K562 (cell line): ENCODE data around the gene PCYT1A. TPM values are rescaled to one million over a fixed set of nuclear protein-coding genes. Genes with fewer than 3 reads are reported as not detected.

Experiments
- ATAC-seq: fragments of 200-7000 bp; cut with Tn5 transposase; 3 replicates; pipeline ENCODE4 v1.9.1; 2020; ENCODE audit warnings: moderate library complexity
- BruUV-seq: library from RNA; stranded (reverse); fragments of 400-500 nt; replicated peaks from 2 replicates; lab custom pipeline; 2021; lab: Mats Ljungman, UMichigan
- CTCF ChIA-PET: fragments of 300-600 bp; formaldehyde crosslinking; extraction: SDS; loops from one replicate; lab custom pipeline; 2021; ENCODE audit warnings: low intra/inter-chr PET ratio; lab: Yijun Ruan, JAX
- POLR2A ChIA-PET: fragments of 300-600, 350-650 bp; sonication (Branson Sonifier 250); formaldehyde crosslinking; extraction: SDS; loops from one replicate; lab custom pipeline; 2021; ENCODE audit warnings: antibody characterized with exemption, inconsistent platforms; lab: Yijun Ruan, JAX
- DNase-seq, 4 experiments: peaks; one replicate each; pipeline versions ENCODE4 v3.0.0 to v3.0.0-alpha.2; 2011 to 2018; ENCODE audit warnings: low spot score in 3 of 4, mixed read lengths in 3 of 4; ENCODE audit errors: extremely low read depth in 1 of 4
- FAIRE-seq: peaks from 2 replicates; lab custom pipeline; 2011; peaks lifted over from hg19 to GRCh38; lab: Jason Lieb, UNC
- H2AFZ ChIP-seq: 2 replicates; pipeline ENCODE4 v1.6.0; 2011; ENCODE audit warnings: low read depth, low read length, control low read depth, inconsistent platforms
- H3K27ac ChIP-seq: fragments of 200-600 bp; 3 replicates; pipeline ENCODE4 v1.8.0; 2011; ENCODE audit warnings: low read depth, mild to moderate bottlenecking, control low read depth, inconsistent platforms, low read length, moderate library complexity, mixed read lengths; ENCODE audit errors: extremely low read depth
- H3K27me3 ChIP-seq, 2 experiments: fragments of 300-600 bp in 1 of 2; 2 replicates in 1 of 2; 3 replicates in 1 of 2; pipeline versions ENCODE4 v1.6.0 to v1.8.0; 2011; ENCODE audit warnings: inconsistent platforms in 2 of 2, low read length in 2 of 2, mild to moderate bottlenecking in 1 of 2, mixed read lengths in 1 of 2, moderate library complexity in 1 of 2; ENCODE audit not compliant: control insufficient read depth in 2 of 2, insufficient read depth in 2 of 2
- H3K36me3 ChIP-seq: fragments of 300-600 bp; 3 replicates; pipeline ENCODE4 v1.8.0; 2011; ENCODE audit warnings: mild to moderate bottlenecking, low read length, inconsistent platforms; ENCODE audit not compliant: control insufficient read depth, insufficient read depth
- H3K4me1 ChIP-seq, 2 experiments: fragments of 200-600 bp in 1 of 2; replicated peaks in 1 of 2; 2 replicates in 1 of 2; 3 replicates in 1 of 2; pipeline versions ENCODE4 v1.5.1 to v1.8.0; 2011; ENCODE audit warnings: inconsistent platforms in 2 of 2, low read length in 2 of 2, mild to moderate bottlenecking in 1 of 2, mixed read lengths in 1 of 2, moderate library complexity in 1 of 2; ENCODE audit not compliant: control insufficient read depth in 2 of 2, insufficient read depth in 2 of 2
- H3K4me2 ChIP-seq: 2 replicates; pipeline ENCODE4 v1.6.1; 2011; ENCODE audit warnings: low read length, control low read depth, inconsistent platforms, mixed read lengths; ENCODE audit not compliant: insufficient read depth
- H3K4me3 ChIP-seq: fragments of 200-600 bp; sonication (generic), shearing (Covaris generic); 2 replicates; pipeline ENCODE4 v1.5.1; 2016; ENCODE audit warnings: control low read depth, inconsistent platforms
- H3K79me2 ChIP-seq: fragments of 200-600 bp; 3 replicates; pipeline ENCODE4 v1.8.0; 2011; ENCODE audit warnings: low read length, inconsistent platforms; ENCODE audit not compliant: control insufficient read depth, insufficient read depth
- H3K9ac ChIP-seq, 2 experiments: 2 replicates each; pipeline versions ENCODE4 v1.6.0 to v1.6.1; 2011; ENCODE audit warnings: low read depth in 2 of 2, low read length in 2 of 2, control low read depth in 1 of 2, inconsistent platforms in 1 of 2, mild to moderate bottlenecking in 1 of 2, mixed read lengths in 1 of 2; ENCODE audit not compliant: insufficient read depth in 1 of 2
- H3K9me1 ChIP-seq: one replicate; pipeline ENCODE4 v1.6.0; 2011; ENCODE audit warnings: inconsistent platforms, mild to moderate bottlenecking, low read length, moderate library complexity; ENCODE audit not compliant: control insufficient read depth, insufficient read depth
- H3K9me3 ChIP-seq: replicated peaks from 2 replicates; pipeline ENCODE4 v1.5.1; 2011; ENCODE audit warnings: low read depth, low read length, inconsistent platforms; ENCODE audit not compliant: control insufficient read depth, insufficient read depth
- H4K20me1 ChIP-seq: replicated peaks from 2 replicates; pipeline ENCODE4 v1.6.1; 2011; ENCODE audit warnings: low read length, inconsistent platforms, mixed read lengths; ENCODE audit not compliant: control insufficient read depth, insufficient read depth
- BCOR ChIP-seq: fragments of 450-650 bp; IDR thresholded peaks from 2 replicates; pipeline ENCODE4 v1.6.1; 2016
- MEF2D ChIP-seq: conservative IDR thresholded peaks from 2 replicates; pipeline ENCODE4 v1.6.1; 2016; ENCODE audit warnings: low read depth, missing genetic modification characterization, missing compliant biosample characterization
- PRPF4 ChIP-seq: fragments of 200-400 bp; formaldehyde crosslinking; IDR thresholded peaks from one replicate; pipeline ENCODE4 v1.6.1; 2017; ENCODE audit warnings: low read length, low read depth, mild to moderate bottlenecking; ENCODE audit not compliant: insufficient read depth, poor library complexity, severe bottlenecking
- RBFOX2 ChIP-seq: fragments of 200-400 bp; formaldehyde crosslinking; IDR thresholded peaks from 2 replicates; pipeline ENCODE4 v1.6.1; 2017; ENCODE audit warnings: low read depth, mild to moderate bottlenecking, low read length, moderate library complexity
- RBM17 ChIP-seq: fragments of 200-400 bp; formaldehyde crosslinking; IDR thresholded peaks from 2 replicates; pipeline ENCODE4 v1.6.1; 2017; ENCODE audit warnings: low read depth, mild to moderate bottlenecking, low read length, borderline replicate concordance
- SIRT6 ChIP-seq: IDR thresholded peaks from one replicate; pipeline ENCODE4 v1.6.1; 2012; ENCODE audit warnings: low read depth, mild to moderate bottlenecking, control low read depth, inconsistent platforms, low read length, moderate library complexity
- SMARCA5 ChIP-seq: fragments of 450-650 bp; IDR thresholded peaks from 2 replicates; pipeline ENCODE4 v1.6.1; 2016
- SREBF1 ChIP-seq: fragments of 150-350 bp; IDR thresholded peaks from 2 replicates; pipeline ENCODE4 v1.6.1; 2014; ENCODE audit warnings: antibody characterized with exemption, low read depth, low read length, borderline replicate concordance
- TGIF2 ChIP-seq: sonication (generic); formaldehyde crosslinking; IDR thresholded peaks from 2 replicates; pipeline ENCODE4 v1.8.1; 2022; ENCODE audit warnings: mild to moderate bottlenecking, missing genetic modification reagents, moderate library complexity
- ZNF121 ChIP-seq: sonication (generic); formaldehyde crosslinking; conservative IDR thresholded peaks from 2 replicates; pipeline ENCODE4 v1.8.0; 2022; ENCODE audit warnings: missing genetic modification reagents
- ZNF23 ChIP-seq: fragments of 250-450 bp; sonication (Bioruptor Pico); IDR thresholded peaks from 2 replicates; pipeline ENCODE4 v1.4.0; 2020; ENCODE audit warnings: mild to moderate bottlenecking
- ZNF384 ChIP-seq: IDR thresholded peaks from 2 replicates; pipeline ENCODE4 v1.6.1; 2012; ENCODE audit warnings: low read depth, low read length, improper control_type of control experiment
- ZNF586 ChIP-seq: fragments of 450-650 bp; formaldehyde crosslinking; conservative IDR thresholded peaks from 2 replicates; pipeline ENCODE4 v1.4.0; 2020; ENCODE audit warnings: mild to moderate bottlenecking, moderate library complexity
- ZNF695 ChIP-seq: fragments of 450-650 bp; formaldehyde crosslinking; IDR thresholded peaks from 2 replicates; pipeline ENCODE4 v1.4.0; 2020; ENCODE audit warnings: mild to moderate bottlenecking, moderate library complexity
- ZNF785 ChIP-seq: fragments of 250-450 bp; sonication (Bioruptor Pico); IDR thresholded peaks from 2 replicates; pipeline ENCODE4 v1.4.0; 2020; ENCODE audit warnings: mild to moderate bottlenecking
- WGBS: fragments of 100-300 bp; shearing (Covaris generic); methylation state at CpG from one replicate; pipeline ENCODE4 v1.1.6; 2016; ENCODE audit warnings: low coverage, mixed read lengths; ENCODE audit not compliant: insufficient coverage; ENCODE audit errors: missing lambda C conversion rate; 5-methylcytosine and 5-hydroxymethylcytosine counted together
- in situ Hi-C: fragments of 300-500 bp; cut with MboI; formaldehyde crosslinking; loops from 4 replicates; pipeline ENCODE4 v1.15.0; 2018; ENCODE audit warnings: inconsistent platforms, mixed read lengths
- intact Hi-C: fragments of 100-400 bp; cut with micrococcal nuclease; formaldehyde crosslinking; loops from 2 replicates; pipeline ENCODE4 v1.14.2; 2022
- polyA plus RNA-seq, 8 experiments: library from polyadenylated mRNA; depleted of rRNA in 4 of 8; stranded (reverse) in 5 of 8; unstranded in 3 of 8; fragments of >200 nt; fragmentation: Nextera tagmentation in 2 of 8; fragmentation: Illumina TruSeq in 1 of 8; extraction: Ambion mirVana in 2 of 8; extraction: Trizol in 1 of 8; gene quantifications; 2 replicates each; pipeline versions ENCODE4 v1.2.1 to v1.2.3, GENCODE V29; 2011 to 2014; ENCODE audit warnings: inconsistent platforms in 1 of 8, missing spikeins in 1 of 8
- total RNA-seq, 7 experiments: library from RNA; depleted of rRNA in 6 of 7; stranded (reverse); fragments of >200 nt in 6 of 7; fragmentation: Illumina TruSeq in 2 of 7; extraction: Trizol in 2 of 7; gene quantifications; 2 replicates each; pipeline versions ENCODE4 v1.2.1 to v1.2.3, GENCODE V29; 2011 to 2021; ENCODE audit warnings: low replicate concordance in 1 of 7
- TF ChIP-seq, protein P1 (sequence below): sonication (generic); IDR thresholded peaks from 2 replicates; pipeline ENCODE4 v1.6.1; 2016
- TF ChIP-seq, protein P2 (sequence below), 2 experiments: fragments of 200-800 bp in 1 of 2; sonication (Bioruptor generic) in 1 of 2; sonication (generic) in 1 of 2; formaldehyde crosslinking in 1 of 2; IDR thresholded peaks in 1 of 2; conservative IDR thresholded peaks in 1 of 2; 2 replicates each; pipeline versions ENCODE4 v1.5.0 to v1.6.1; 2016 to 2020; ENCODE audit warnings: missing compliant biosample characterization in 1 of 2, missing genetic modification characterization in 1 of 2, missing genetic modification reagents in 1 of 2

PCYT1A gene
- total and polyA plus RNA-seq, 9 of the 15 experiments (the other 6 are each of a cell fraction or from before 2014, with no cell fraction given) = 13.4 to 62.8 (median 49.4) TPM

DNA sequence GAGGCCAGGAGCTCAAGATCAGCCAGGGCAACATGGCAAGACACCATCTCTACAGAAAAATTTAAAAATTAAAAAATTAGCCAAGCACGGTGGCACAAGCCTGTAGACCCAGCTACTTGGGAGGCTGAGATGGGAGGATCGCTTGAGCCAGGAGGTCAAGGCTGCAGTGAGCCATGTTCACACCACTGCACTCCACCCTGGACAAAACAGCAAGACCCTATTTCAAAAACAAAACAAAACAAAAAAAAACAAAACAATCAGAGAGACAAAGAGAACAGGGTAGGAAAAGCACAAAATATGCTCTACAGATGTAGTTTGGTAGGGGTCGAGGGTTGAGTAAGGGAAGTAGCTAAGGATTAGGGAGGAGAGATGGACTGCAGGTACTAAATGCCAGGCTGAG is 27.1 kb upstream of the PCYT1A start:
- Histone ChIP-seq H3K4me1 (peaks cover 4 to 15% of the 10 kb centered on the region in 2 experiments; a peak in 4 of 5 replicates), H3K4me2 (no peak overlapping the region), H3K79me2 (peaks cover 16% of the 10 kb centered on the region), H3K27ac (no peak overlapping the region), H2AFZ (no peak overlapping the region), H3K36me3 (peaks cover 13% of the 10 kb centered on the region; the same call in 2 of the 3 replicates), H3K4me3 (no peak overlapping the region), H3K9me3 (no peaks in the 10 kb centered on the region; the same call in 1 of the 2 replicates), H3K9me1 (no peaks in the 10 kb centered on the region), H3K27me3 (no peaks in the 10 kb centered on the region; a peak in 1 of 5 replicates), H4K20me1 (no peaks in the 10 kb centered on the region), H3K9ac (no peak overlapping the region)
- 82% methylated on average over 3 of the region's 3 CpGs for WGBS
- POLR2A ChIA-PET = interaction anchor here (0.6 to 1.5 kb wide), 4 partner anchors 9 to 922 kb away, joined by 3 to 4 read pairs (median 4); no protein-coding TSS in a partner anchor
- intact Hi-C loops = no loop called here
- CTCF ChIA-PET = no interaction called here
- in situ Hi-C loops = no loop called here
- no peak for ATAC-seq
- no TSS peak for BruUV-seq
- no peak for DNase-seq
- no peak for FAIRE-seq
- TF ChIP-seq SMARCA5 (peak; percentile 25; the same call in 1 of the 2 replicates), ZNF785 (CRISPR knock-in tag) (no peak), RBFOX2 (no peak), MEF2D (no peak), RBM17 (no peak), ZNF23 (CRISPR knock-in tag) (no peak), ZNF121 (peak; percentile 94), ZNF384 (no peak), PRPF4 (no peak), ZNF695 (CRISPR knock-in tag) (no peak), ZNF586 (CRISPR knock-in tag) (no peak), SREBF1 (no peak), TGIF2 (CRISPR knock-in tag) (no peak), SIRT6 (no peak), BCOR (peak; percentile 50; the same call in 1 of the 2 replicates)
- TF ChIP-seq, protein P1, sequence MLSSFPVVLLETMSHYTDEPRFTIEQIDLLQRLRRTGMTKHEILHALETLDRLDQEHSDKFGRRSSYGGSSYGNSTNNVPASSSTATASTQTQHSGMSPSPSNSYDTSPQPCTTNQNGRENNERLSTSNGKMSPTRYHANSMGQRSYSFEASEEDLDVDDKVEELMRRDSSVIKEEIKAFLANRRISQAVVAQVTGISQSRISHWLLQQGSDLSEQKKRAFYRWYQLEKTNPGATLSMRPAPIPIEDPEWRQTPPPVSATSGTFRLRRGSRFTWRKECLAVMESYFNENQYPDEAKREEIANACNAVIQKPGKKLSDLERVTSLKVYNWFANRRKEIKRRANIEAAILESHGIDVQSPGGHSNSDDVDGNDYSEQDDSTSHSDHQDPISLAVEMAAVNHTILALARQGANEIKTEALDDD = no peak
- TF ChIP-seq, protein P2, sequence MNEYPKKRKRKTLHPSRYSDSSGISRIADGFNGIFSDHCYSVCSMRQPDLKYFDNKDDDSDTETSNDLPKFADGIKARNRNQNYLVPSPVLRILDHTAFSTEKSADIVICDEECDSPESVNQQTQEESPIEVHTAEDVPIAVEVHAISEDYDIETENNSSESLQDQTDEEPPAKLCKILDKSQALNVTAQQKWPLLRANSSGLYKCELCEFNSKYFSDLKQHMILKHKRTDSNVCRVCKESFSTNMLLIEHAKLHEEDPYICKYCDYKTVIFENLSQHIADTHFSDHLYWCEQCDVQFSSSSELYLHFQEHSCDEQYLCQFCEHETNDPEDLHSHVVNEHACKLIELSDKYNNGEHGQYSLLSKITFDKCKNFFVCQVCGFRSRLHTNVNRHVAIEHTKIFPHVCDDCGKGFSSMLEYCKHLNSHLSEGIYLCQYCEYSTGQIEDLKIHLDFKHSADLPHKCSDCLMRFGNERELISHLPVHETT (CRISPR knock-in tag; conservative IDR thresholded peaks at IDR 0.05 in 1 of 2, IDR thresholded peaks at IDR 0.05 in 1 of 2) = no peak
